Measurements from ENCODE around the gene ANO3.

The ANO3 gene

GRCh38 chr11:26510164-26510563 is 178.2 kb downstream of the ANO3 start:
- no peak for DNase-seq

DNA sequence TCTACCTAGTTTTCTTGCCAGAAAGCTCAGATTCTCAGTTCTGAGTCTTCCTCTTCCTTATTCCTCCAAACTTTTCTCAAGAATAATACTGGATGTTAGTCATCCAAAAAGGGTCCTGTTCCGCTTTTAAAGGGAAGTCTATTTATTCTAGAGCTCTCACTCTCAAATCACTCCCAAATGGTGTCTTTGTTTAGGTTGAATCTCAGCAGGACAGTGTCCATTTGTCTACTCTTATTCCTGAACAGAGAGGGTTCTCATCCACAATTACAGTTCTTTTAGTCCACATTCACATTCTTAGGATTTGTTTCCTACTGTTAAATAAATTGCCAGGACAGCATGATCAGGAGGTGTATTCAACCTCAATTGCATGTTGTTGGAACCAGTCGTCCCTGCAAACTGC is 178.8 kb downstream of the ANO3 start:
- no peak for DNase-seq

- DNase-seq = no peak
Observed at GRCh38 chr11:26512196-26512595, 180.3 kb downstream of the ANO3 start.

DNA sequence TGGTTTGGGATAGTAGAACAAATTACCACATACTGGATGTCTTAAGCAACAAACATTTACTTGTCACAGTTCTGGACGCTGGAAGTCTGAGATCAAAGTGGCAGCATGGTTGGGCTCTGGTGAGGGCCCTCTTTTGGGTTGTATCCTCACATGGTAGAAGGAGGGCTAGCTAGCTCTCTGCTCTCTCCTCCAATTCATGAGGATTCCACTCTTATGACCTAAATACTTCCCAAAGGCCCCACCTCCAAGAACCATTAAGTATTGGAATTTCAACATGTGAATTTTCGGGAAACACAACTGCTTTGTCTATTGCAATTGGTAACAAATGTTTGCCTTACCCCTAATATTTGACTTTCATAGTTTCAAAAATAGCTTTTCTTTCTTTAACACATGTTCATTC is 187.5 kb downstream of the ANO3 start:
- no peak for DNase-seq

GRCh38 chr11:26522912-26523610 is 191.1 kb downstream of the ANO3 start:
- no peak for DNase-seq

DNA sequence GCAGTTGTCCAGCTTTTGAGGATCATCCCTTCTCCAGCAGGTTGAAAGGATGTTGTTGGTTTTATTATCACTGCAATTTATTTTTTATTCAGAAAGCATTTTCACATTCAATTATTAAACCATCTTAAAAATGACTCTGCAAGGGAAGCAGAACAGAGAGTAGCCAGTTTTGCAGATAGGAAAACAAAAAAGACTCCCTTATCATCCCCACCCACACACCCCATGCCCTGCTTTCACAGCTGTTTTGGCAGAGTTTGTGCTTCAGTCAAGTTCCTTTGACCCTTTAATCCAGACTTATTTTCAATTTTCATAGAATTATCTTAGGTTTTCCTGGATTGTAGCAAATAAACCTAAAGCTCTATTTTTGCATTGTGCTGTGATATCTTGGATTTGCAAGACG is 195.8 kb downstream of the ANO3 start:
- no peak for DNase-seq

DNA sequence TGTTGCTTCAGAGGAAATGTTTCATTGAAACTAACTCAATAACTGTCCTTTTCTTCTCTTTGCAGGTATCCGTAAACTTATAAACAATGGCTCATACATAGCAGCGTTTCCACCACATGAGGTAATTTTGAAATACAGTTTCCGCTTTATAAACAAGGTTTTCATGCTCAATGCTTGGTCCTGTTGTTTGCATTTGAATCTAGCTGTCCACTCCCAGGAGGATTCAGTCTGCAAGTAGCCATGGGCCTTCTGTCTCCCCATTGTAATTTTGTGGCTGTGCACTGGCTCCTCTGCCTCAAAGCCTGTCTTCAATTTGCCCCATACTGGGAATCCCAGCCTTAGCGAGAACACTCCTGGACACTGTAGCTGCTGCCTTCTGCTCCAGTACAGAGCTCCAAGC is 205.4 kb downstream of the ANO3 start:
- DNase-seq = no peak

DNA sequence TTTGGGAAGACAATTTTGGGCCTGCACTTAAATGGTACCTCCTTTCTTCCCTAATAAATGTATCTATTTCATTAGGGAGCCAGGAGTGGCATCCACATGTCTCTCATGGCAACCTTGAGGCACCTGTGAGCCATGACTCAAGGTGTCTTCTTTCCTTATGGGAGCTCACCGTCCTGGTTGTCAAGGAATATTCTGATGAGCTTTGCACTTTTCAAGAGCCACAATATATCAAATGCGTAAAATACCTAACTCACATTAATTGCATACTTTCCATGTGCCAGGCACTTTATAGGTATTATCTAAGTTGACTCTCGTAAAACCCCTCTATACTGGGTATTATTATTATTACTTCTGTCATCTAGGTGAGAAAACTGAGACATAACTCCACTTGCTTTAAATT is 207.6 kb downstream of the ANO3 start:
- no peak for DNase-seq

- no peak for DNase-seq
Observed at GRCh38 chr11:26541870-26542269, 209.9 kb downstream of the ANO3 start.

DNA sequence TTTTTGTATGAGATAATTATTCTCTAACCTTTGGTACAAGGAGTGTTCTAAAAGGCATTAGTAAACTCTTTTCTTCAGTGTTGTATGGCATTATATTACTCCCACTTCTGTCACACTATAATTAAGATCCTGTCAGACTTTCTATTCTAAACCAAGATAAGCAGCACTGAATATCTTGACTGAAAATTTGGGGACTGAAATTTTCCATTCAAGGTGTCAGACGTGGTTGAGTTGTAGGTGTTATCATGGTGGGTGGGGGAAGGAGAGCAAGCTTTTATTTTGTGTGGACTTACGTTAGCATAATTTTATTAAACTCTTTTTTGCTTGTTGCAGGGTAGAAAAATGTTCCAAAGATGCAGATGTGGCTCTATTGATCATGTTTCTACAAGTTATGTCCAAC is 217.2 kb downstream of the ANO3 start:
- DNase-seq = no peak

DNA sequence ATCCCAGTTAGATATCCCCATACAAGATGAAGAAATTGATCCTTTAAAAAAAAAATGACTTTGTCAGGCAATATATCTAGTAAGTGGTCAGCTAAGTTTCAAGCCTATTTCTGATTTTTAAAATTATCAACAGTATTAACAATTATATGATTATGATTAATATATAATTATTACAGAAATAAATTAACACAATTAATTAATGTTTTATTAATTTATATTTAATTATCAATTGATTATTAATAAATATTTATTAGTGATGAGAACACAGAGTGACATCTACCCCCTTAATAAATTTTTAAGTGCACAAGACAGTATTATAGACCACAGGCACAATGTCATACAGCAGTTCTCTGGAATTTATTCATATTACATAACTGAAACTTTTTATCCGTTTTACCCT is 218.1 kb downstream of the ANO3 start:
- no peak for DNase-seq

DNA sequence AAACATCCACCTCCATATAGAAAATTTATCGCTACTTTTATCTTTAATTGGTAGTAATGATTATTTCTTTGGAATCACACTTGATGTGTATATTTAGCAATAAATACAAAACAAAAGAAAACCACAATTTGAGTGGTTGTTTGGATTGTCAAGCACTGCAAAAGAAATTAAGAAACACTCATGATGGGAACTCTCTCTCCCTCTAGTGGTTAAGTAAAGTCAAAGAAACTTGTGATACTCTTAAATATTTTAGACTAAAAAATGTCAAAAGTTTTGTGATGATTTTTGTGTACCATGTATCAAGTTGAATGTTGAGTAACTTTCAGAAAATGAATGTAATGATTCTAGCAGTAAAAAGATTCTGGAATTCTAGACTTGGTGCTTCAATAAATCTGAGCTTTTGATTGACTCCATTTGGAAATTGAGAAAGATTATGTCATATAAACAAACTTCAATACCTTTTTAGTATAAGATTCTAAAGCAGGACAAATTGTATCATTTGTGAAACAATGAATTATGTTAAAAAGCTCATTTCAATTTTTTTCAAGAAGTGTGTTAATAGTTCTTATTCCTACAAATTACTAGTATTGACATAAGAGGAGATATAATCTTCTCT is 219.4 kb downstream of the ANO3 start:
- DNase-seq = no peak

GRCh38 chr11:26553182-26553581 is 221.3 kb downstream of the ANO3 start:
- no peak for DNase-seq

DNA sequence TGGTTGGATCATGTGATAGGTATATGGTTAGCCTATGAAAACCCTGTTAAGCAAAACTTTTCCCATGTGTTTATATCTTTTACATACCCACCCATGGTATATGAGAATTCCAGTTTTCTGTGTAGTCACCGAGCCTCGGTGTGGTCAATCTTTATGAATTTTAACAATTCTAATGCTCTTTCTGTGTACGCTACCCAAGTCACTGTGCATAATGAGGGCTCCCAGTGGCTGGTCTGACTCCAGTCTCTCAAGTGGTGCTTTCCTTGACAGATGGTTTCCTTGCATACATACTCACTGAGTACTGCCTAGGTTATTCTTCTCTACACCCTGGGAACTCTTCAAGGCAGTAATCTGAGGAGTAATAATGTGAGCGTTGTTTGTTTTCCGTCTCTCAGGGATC is 222.5 kb downstream of the ANO3 start:
- DNase-seq = no peak

- DNase-seq = no peak
Observed at GRCh38 chr11:26556582-26556981, 224.7 kb downstream of the ANO3 start.

GRCh38 chr11:26557666-26558065 is 225.7 kb downstream of the ANO3 start:
- no peak for DNase-seq

DNA sequence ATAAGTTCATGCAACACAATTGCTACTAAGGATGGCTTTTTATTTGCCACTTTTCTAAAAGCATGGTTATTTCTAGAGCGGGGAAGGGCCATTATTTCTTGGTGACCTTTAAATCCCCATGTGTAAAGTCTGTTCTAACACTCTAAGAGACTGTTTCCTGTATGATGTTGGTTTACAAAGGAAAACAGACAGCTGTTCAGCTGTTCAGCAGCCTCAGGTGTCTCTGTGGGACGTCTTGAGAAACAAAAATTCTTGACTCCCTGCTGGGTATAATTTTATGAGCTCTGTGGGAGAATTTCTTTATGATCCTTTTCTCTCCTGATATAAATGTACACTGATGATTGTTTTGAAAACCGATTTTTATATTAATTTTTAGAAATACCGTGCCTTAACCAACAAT is 226.3 kb downstream of the ANO3 start:
- no peak for DNase-seq

- DNase-seq = no peak
Observed at GRCh38 chr11:26569646-26570045, 237.7 kb downstream of the ANO3 start.

DNA sequence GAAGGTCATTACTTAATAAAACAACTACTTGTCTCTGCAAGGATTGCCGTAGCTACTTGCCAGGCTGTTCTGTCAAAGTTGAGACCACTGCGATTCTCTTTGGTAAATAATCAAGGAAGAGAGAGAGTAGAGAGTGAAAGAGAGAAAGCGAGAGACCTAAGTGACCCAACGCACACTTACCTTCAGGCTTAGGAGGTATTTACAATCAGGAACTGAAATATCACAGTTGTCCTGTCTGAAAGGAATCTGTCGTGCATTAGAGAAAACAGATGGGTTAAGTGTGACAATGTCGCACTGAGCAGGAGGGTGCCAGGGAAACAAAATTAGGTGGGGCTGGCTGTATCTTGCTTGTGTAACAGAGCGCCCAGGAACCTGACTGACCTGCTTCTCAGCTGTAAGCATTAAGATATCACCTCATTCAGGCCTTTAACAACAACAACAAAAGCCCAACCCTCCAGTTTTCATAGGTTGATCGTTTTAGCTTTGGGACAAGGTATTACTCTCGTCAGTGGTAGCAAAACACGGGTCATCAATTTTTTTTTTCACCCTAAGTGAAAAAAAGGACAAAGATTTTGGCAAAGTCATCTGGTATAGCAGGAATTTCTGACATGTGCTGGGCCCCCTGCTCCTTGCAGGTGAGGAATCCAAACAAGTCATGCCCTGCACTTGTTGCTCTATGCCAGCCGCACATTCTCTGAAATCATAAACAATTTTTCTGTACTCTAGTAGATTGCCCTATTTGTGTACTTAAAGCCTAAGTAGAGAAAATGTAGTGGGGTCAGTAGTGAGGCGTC is 240.1 kb downstream of the ANO3 start, which contains the start of gene MUC15:
Gene MUC15, minus strand, starts transcription at position 403 of the 794 bp plus-strand sequence. CDS start 5,169 bp downstream, outside the sequence.
- no peak for DNase-seq

GRCh38 chr11:26572770-26573402 is 241.0 kb downstream of the ANO3 start:
- DNase-seq = no peak

DNA sequence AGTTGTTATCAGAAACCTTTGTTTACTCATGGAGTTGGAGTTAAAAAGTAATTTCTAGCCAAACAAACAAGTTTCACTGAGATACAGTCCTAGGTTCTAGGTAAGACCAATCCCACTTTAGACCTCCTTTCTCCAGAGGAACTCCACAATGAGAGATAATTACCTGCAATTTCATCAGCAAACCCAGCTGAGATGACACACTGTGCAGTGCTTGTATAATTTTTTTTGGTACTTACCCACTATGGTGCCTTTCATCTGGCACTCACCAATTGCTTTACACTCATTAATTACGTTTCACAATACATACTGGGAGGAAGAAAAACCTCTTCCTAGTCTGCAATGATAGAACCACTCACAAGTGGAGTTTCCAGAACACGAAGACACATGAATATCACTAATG is 242.0 kb downstream of the ANO3 start:
- no peak for DNase-seq

DNA sequence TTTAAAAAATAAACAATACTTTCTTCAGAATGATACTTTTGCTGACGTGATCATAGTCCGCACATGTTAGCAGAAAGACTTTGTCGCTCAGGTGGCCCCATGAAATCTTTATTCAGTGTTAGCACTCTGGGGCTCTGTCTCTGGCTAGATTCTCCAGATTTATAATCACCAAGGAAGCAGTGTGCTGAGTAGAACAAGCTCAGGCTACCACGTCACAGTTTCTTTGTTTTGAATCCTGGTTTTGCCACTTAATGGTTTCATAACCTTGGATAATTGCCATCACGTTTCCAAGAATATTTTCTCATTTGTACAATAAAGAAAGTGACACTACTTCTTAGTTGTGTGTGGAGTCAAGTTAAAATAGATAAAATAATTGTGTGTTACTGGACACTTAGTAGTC is 244.0 kb downstream of the ANO3 start:
- DNase-seq = no peak

GRCh38 chr11:26578998-26579661 is 247.2 kb downstream of the ANO3 start:
- no peak for DNase-seq

Data from left hindlimb (tissue), 1 donor.